NCI-H345 (cell line): ENCODE results near the gene MYRIP.
A peak's percentile ranks its signal among the peaks of the same experiment; 100 is the strongest.

Source experiments
- DNase-seq: peaks from one replicate; lab custom pipeline; 2025; lab: John Stamatoyannopoulos, UW

The MYRIP gene

GRCh38 chr3:40290396-40290795, 481.0 kb downstream of the MYRIP start:
- no peak for DNase-seq

- no peak for DNase-seq
These were observed 482.1 kb downstream of the MYRIP start for GRCh38 chr3:40291471-40291870.

- DNase-seq, result no peak
These were observed 483.4 kb downstream of the MYRIP start for GRCh38 chr3:40292637-40293349.

- no peak for DNase-seq
These were observed 485.0 kb downstream of the MYRIP start for GRCh38 chr3:40294434-40294833.

GRCh38 chr3:40298075-40298474, 488.7 kb downstream of the MYRIP start:
- no peak for DNase-seq

GRCh38 chr3:40299130-40299720, 489.8 kb downstream of the MYRIP start:
- DNase-seq, result no peak

GRCh38 chr3:40299721-40300335, 490.4 kb downstream of the MYRIP start:
- no peak for DNase-seq

GRCh38 chr3:40302784-40303183, 493.4 kb downstream of the MYRIP start:
- DNase-seq, result no peak

GRCh38 chr3:40304352-40304751, 494.9 kb downstream of the MYRIP start:
- no peak for DNase-seq

- no peak for DNase-seq
These were observed 496.9 kb downstream of the MYRIP start for GRCh38 chr3:40306336-40306735.

GRCh38 chr3:40307176-40307575, 497.8 kb downstream of the MYRIP start:
- DNase-seq, result no peak

- DNase-seq, result no peak
These were observed 499.5 kb downstream of the MYRIP start for GRCh38 chr3:40308725-40309417.

- DNase-seq, result peak; percentile 95
These were observed 500.1 kb downstream of the MYRIP start, which contains the start of gene EIF1B for GRCh38 chr3:40309418-40309924. Gene EIF1B, plus strand, starts transcription at chr3:40309707. Its CDS starts 235 bp downstream, at chr3:40309942.
